AG20443 (cell line): ENCODE data around the gene LTBP1.
"Not testable (repeated sequence)": the region's sequence is repeated elsewhere in the genome, so short reads cannot be mapped to it uniquely, and the experiment has no call there.

ENCODE experiments used
- DNase-seq: peaks from one replicate; pipeline ENCODE4 v3.0.0; 2012; ENCODE audit warnings: low spot score, mixed read lengths

The LTBP1 gene

DNA sequence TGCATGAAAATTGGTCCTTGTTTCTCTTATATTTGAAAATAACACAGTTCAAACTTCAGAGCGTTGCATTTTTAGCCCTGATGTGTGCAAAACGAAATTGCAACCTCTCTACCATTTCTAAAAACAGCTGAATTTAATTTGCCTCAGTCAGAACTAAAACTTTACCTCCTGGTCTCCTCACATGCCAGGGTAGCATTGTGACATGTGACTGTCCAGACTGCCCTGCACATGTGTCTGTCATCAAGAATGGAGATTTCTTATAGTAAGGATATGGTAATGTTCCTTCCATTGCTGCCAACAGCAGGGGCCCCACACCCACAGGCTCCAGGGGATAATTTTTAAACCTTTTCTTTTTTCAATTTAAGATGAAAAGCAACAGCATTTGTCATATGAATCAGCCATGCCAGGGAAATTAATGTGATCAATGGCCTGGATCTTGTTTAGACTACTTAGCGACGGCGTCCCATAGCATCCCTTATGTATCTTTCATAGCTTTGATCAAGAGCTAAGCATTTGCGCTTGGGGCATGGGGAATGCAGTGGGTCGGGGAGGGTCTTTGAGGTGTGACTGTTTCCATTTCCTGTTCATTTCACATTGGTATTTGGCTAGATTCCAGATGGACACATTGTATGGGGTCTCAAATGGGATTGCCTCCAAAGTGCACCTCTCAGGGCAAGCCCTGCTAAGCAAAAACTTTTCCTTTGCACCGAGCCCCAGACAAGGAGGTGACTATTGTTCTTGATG is 437.3 kb downstream of the LTBP1 start:
- no peak for DNase-seq

DNA sequence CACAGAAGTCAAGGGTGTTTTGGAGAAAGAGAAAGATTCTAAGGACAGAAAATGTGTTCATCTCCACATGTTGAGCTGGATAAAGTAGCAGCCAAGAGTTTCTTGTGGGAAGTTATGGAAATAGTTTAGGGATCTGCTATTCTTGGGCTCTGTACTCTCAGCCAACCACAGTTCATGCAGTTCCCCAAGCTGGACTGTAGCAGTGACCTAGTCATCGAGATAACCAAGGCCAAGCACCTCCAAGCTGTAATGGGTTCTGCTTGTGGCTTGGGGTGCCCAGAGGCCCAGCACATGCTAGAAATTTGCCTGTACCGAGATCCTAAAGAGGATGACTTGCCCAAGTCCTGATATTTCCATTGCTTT is 437.8 kb downstream of the LTBP1 start:
- DNase-seq: peak; percentile 17

DNA sequence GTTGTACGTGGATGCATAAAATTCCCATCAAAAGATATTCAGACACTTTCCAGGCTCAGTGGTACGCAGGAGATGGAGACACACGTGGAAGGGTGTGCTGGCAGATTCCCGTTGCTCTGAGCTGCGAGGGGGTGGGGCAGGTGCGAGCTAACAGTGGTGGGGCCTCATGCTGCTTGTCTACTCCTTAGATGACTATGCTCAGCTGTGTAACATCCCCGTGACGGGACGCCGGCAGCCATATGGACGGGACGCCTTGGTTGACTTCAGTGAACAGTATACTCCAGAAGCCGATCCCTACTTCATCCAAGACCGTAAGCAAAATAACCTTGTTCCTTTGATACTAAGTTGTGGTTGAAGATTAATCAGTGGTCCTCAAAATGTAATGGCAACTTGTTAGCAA is 442.2 kb downstream of the LTBP1 start:
- no peak for DNase-seq

DNA sequence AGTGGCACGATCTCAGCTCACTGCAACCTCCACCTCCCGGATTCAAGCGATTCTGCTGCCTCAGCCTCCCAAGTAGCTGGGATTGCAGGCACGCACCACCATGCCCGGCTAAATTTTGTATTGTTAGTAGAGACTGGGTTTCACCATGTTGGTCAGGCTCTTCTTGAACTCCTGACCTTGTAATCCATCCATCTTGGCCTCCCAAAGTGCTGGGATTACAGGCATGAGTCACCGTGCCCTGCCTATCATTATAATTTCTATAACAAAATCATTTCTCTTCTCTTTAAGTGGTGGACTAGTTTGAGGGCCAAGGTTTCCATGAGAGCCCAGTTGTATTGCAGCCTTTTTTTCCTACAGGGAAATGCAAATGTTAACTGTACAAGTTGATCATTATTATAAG is 442.9 kb downstream of the LTBP1 start:
- DNase-seq: not testable (repeated sequence)

DNA sequence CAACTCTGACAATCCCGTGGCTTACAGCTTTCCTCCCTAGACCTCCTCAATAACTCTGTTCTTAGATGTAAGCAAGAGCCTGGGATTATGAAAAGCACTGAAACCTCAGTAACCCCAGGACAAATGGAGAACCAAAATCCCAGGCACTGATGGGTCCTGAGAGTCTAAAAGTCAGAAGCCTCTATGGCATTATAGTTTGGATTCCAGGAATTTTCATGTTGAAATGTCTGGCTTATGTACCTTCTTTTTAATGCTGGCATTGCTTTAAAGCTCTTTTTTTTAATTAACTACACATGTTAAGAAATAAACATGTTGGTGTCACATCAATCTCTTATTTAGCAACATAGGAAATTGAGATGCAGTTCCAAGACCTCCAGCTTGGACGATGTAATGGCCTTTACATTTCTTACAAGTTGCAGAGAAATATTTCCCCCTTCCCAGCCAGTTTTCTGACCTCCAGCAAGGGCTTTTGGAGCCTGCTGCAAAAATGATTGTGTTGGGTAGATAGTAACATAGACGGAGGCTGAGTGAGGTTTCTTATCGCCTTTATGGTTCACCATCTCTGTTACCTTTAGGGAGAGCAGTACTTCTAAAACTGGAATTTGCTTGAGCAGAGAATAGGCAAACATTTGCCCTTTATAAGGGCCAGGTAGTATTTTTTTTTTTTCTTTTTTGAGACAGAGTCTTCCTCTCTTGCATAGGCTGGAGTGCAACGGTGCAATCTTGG is 444.9 kb downstream of the LTBP1 start:
- no peak for DNase-seq

DNA sequence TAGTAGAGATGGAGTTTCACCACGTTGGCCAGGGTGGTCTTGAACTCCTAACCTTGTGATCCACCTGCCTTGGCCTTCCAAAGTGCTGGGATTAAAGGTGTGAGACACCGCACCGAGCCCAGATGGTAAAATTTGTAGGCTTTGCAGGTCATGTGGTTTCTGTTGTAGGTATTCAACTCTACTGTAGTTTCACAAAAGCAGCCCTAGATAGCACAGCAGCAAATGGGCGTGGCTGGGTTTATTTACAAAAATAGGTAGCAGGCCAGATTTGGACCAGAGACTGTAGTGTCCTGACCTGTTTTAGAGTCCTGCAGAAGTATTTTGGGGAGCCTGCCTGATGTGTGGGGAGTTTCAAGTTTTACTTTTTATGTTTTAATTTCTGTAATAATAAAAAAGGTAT is 445.6 kb downstream of the LTBP1 start:
- DNase-seq: no peak

DNA sequence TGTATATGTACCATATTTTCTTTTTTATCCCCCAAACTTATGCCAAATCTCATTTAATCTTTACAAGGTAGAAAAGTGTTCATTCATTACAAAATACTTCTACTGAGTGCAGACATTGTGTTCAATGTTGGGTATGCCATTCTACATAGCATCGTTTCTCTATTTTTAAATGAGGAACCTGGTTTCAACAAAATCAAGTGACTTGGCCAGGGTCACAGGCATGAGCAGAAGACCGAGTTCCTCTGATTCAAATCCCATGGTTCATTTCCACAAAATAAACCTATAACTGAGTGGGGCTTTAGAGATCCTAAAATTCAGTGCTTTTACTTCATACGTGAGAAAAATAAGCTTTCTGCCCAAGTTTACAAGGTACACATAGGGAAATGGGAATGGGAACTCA is 448.3 kb downstream of the LTBP1 start:
- DNase-seq: no peak

DNA sequence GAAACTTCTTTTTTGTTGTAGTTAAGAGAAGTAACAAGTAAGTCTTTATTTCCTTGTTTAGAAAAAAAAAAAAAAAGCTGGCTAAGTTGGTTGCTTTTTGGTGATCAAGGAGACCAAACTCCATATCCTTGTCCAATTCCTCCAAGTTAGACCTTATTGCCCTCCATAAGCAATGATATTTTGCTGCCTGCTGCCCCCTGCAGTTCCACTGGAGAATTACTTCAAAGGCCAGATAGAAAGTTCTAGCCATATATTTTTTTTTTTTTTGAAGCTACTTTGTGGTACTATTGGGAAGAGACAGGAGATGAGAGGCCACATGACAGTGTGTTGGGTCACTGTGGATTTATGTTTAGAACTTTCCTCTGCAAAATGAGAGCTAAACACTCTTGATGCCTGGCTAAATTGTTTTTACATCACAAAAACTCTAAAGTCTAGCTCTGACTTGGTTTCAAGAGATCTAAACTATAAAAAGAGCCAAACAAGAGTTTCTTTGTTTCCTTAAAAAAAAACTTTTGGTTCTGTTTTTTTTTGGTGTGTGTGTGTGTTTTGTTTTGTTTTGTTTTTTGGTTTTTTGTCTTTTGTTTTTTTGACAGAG is 449.0 kb downstream of the LTBP1 start:
- DNase-seq: peak; percentile 56

DNA sequence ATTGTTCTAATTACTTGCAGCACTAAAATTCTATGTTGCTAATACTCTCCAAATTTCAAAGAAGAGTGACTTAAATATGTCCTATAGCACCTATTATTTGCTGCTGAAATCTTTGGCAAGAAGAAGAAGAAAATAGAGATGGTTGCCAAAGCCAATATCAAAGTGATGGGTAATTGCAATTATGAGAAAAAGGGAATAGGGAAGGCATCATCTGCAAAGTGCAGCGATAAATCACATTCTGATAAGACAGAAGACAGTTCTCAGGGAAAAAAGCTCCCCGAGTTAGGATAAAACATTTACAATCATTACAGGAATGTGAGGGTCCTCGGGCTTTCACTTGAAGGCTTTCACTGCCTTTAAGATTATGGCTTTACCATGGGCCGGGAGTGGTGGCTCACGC is 457.6 kb downstream of the LTBP1 start:
- no peak for DNase-seq

DNA sequence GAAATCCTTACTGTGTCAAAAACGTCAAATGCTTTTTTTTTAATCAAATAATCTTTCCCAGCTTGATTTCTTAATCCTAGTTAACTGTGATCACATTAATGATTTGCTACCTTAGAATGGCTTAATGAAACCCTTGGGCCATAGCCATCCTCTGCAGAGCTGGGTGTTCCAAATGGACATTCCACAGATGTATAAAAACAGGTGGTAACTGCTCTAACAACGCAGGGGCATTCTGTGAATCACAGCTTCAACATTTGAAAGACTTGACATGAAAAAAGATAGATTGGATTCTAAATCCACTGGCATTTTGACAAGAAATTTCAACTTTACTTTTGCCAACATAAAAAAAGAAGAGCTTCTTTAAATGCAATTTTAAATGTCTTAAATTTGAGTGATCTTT is 459.9 kb downstream of the LTBP1 start:
- no peak for DNase-seq

DNA sequence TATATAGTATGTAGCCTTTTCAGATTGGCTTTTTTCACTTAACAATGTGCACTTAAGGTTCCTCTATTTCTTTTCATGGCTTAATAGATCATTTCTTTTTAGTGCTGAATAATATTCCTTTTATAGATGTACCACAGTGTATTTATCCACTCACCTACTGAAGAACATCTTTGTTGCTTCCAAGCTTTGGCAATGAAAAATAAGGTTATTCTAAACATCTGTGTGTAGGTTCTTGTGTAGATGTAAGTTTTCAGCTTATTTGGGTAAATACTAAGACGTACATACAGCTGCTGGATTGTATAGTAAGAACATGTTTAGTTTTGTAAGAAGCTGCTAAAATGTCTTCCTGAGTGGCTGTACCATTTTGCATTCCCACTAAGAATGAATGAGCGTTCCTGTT is 461.4 kb downstream of the LTBP1 start:
- no peak for DNase-seq

DNA sequence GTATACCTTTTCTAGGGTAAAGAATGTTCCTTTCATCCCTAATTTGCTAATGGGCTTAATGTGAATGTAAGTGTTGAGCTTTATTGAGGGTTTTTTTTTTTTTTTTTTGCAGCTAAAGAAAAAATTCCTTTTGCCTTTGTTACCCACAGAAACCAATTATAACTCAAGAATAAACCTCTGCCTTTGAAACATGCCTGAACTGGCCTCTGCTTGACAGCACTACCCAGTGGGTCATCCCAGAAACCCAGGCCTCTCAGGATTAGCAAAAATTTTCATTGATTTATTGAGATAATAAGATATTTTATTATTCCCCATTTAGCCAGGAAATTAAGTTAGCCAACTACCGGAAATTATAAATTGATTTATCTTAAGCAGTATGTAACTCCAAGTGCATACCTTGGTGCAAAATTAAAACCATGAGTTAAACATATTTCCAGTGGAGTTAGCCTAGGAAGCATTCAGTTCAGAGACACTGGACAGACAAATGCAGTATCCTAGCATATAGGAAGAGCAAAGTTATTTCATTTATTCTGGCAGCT is 462.7 kb downstream of the LTBP1 start:
- DNase-seq: no peak

DNA sequence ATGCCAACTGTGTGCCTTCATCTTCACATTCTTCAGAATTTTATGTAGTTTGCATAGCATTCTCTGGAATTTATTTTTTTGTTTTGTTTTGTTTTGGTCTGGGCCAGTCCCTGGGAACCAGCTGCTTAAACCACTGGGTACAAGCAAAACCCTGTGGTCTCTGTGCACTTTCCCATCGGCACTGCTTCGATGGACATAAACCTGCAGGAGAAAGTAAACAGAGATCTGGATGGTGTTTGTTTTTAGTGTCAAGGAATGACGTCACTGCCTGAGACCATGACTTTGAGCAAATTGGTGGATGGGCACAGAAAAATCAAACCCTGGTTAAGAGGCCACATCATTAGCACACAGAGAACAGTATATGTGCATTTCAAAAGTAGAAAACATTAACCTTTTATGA is 465.0 kb downstream of the LTBP1 start:
- peak; percentile 59 for DNase-seq

DNA sequence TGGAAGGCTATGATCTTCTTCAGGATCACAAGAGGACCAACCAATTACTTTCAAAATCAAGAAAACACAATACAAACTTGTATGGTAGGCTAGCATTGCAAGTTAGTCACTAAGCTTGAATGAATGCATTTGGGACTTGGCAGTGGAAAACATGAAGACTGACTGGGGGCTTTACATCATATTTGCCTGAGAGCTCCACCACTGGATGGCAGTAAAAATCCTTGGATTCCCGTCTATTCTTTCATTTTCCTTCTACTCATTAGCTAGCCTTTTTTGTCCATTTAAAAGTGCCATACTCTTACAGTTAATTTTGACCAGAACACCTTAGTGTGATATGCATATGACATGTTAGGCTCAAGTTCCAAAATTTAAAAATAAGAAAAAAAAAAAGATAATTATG is 466.2 kb downstream of the LTBP1 start:
- DNase-seq: peak; percentile 53

DNA sequence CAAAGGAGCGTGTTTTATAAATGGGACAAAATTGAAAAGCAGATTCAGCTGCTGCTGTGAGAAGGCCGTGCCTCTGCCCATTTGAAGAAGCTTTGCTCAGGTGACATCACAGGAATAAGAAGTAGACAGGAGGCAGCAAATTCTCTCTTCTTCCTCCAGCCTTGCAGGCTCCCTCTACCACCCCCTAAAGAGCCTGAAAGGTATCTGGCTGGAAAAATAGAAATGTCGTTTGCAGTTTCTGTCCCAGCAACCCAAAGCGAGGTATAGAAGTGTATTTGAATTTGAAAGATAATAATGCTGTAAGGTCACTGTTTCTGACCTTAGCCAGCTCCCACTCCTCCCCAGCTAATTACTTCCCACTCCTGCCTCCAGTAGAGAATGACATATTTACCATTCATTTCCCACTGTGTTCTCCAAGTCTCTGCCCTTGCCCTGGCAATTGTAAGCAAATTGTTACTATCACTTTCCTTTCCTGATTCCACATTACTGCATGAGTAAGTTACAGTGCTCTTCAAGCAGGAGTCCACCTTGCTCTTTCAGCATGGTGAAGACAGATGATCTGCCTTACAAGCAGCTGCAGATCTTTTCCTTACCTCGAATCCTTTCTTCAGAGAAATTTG is 472.9 kb downstream of the LTBP1 start:
- DNase-seq: no peak

DNA sequence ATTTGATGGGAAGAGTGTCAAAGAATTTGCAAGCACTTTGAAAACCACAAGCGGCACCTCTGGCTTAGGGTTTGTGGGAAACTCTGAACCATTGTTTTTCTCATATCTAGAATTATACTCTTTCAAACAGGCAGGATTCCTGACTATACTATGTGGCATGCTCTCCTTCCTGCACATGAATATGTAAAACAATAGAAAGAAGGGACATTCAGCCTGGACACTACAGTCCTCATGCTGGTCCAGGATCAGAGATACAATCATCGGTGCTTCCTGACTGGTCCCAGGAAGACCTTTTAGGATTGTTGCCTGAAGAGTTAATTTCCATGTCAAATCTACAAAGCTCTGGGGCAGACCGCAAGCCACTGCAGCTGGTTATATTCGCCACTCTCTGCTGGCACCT is 474.0 kb downstream of the LTBP1 start:
- DNase-seq: no peak

DNA sequence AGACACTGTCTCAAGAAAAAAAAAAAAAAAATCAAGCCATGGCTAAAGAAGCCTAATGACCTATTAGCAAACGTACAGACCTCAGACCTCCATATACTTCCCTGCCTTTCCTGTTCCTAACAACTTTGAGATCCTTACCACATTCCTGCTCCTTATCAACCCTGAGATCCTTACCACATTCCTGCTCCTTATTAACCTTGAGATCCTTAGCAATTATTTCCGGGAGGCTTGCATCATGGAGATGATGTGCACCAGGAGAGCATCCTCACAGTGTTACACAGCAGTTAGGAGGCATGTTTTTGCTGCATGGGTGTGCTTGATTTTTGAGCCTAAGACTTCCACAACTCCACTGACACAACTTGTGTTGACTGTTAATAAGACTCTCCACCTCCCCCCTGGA is 475.1 kb downstream of the LTBP1 start:
- DNase-seq: no peak

DNA sequence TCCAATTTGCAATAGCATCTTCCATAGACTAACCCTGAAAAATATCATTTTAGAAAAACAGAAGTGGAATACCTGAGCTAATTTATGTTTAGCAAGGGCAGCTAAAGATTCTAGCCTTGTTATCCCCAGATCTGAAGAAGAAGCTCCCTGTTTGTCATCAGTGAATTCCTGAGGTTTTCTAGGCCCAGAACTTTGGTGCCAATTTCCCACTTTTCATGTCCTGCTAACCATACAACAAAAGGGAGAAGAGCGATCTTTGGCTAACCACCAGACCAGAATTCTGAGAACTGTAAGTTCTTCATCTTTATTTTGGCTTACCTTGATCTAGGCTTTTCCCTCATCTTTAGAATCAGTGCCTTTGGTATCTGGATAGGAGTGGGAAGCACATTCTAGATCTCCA is 478.4 kb downstream of the LTBP1 start:
- DNase-seq: no peak

DNA sequence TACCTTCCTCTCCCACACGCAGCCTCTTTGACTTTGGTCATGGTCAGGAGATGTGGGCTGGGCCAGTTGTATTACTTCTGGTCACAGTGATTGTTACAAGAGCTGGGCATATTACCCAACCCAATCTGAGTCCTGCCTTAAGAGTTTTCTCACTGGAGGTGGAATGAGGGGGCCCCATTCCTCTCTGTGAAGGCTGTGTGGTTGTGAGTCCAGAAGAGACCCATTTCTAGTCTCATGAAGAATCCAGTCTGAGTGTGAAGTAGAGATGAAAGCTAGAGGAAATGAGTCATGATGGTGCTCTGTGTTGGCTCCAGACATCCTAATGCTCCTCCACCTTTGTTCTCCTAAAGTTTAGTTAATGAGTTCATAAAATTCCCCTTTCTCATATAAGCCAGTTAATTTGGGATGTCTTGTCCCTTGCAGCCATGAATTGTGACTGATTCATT is 478.9 kb downstream of the LTBP1 start:
- DNase-seq: no peak

DNA sequence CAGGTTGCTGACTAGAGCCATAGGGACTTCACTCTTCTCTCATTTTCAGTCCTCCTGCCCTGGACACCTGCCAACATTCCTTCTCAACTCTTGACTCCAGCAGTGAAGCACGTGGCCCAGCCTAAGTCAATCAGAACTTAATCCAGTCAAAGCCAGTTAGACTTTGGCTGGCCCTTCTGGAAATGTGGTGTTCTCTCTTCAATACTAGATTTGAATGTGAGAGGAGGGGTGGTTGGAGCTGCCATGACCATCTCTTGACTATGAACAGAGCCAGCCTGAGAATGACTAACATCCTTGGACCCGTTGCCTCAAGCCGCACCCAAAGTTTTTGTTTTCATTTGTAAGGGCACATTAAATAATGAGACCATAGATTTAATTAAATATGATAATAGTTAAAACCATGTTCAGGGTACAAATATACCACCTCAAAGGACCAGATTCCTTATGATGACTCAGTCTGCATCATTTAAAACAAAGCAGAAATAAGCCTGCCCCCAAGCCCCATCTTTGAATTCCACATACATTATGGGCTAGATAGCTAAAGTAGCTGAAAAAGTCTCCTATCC is 480.0 kb downstream of the LTBP1 start:
- DNase-seq: no peak

DNA sequence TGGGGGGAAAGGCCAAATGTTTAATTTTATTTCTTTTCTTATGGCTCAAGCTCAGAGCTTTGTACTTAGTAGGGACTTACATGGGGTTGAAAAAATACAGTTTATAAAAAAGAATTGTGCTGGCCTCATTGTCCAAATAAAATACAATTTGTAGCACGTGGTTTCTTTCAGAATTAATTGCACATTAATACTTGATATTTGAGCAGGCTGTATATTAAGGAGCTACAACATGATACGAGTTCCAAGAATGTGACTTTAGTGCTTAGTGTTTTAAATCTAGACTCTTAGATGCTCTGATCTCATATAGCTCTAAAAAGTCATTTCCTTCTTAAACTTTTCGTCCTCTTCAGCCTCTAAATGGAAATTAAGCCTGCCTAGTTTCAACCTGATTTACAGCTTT is 483.3 kb downstream of the LTBP1 start:
- no peak for DNase-seq

DNA sequence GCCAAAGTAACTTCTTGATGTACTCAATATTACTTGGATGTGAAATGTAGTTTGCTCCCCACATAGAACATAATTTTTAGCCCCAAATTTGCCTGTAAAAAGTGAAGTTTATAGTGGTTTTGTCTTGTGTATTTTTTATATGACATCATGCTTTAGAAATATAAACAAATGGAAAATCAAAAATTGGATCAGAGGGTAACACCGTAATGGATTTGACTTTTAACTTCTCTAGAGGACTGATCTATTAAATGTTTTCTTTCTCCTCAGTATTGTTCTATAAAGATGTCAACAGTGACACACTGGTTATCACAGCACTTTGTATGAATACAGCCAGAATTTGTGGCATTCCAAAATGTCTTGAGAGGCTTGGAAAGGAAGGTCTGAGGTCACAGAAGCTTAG is 484.1 kb downstream of the LTBP1 start:
- no peak for DNase-seq
